HG03196 (cell line): Measurements from ENCODE around the gene OTC.

Experiments
- ATAC-seq: cut with Tn5 transposase; IDR thresholded peaks from one replicate; pipeline ENCODE4 v1.9.1; 2021; ENCODE audit not compliant: unreplicated experiment

OTC gene

DNA sequence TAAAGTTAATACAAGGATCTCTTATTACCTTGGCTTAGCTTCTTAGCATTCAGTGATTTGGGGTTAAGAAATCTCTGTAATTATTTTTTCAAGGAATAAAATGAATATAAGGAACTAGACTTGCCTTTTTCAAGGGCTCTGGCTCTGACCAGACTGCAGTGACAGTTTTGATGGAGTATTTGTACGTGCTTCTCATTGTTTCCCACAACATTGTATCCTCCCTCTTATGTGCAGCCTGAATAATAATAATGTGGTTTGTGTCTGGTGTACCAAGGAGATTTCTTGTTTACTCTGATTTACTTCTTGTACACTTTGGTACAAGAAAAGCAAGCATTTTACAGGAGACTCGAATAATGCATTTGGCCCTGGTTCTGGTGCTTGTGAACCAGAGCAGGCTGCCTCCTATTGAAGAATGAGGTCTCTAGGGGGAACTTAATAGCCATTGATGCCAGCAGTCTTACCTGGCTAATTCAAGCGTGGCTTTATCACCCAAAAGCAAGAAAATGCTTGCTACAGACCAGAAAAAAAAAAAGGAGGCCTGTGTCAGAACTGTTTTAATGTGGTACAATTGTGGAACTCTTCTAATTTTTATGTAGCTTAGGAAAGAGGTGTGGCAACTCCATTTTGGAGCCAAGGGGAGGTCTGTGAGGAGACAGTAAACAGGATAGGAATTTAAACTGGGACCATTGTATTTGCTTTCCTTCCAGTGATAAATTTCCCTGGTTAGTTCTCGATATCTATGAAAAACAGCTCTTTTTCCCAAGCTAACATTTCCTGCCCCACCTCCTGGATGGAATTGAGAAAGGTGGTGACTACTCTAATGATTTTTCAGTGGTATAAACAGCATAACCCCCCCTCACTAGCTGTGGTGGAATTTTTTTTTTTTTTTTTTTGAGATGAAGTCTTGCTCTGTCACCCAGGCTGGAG, 5.6 kb downstream of the OTC start:
- no peak for ATAC-seq

DNA sequence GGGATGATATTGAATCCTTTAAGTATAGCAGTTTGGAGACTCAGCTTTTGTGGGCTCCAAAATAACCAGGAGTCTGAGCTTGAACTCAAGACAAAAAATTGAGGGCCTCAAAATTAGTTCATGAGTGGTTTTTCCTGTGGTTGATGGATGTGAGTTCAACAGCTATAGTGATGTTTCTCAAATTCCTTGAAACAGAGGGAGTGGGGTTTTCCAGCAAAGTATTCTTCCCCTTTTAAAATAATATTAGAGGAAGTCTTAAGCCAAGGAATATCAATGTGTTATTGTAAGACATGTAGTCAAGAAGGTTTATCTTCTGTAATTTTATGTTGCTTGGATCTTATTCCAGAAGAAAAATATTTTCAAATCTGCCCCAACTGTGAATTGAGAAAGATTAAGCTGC, 10.6 kb downstream of the OTC start:
- ATAC-seq, result no peak

DNA sequence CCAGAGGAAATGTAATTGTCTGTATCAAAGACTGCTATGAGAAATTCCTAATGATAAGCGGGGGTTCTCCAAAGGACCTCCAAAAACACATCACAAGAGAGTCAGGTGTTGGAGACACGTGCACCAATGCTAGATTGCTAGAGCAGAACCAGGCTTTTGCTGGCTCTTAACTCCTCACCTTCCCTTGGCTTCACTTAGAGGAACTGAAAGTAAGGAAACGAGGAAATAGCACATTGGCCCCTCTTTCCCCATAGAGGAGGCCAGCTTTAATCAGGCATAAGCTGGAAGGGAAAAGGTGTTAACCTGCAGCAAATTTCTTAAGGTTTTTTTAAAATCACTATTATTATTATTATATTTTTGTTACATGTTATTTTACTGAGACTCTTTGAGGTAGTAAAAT, 13.6 kb downstream of the OTC start:
- no peak for ATAC-seq

DNA sequence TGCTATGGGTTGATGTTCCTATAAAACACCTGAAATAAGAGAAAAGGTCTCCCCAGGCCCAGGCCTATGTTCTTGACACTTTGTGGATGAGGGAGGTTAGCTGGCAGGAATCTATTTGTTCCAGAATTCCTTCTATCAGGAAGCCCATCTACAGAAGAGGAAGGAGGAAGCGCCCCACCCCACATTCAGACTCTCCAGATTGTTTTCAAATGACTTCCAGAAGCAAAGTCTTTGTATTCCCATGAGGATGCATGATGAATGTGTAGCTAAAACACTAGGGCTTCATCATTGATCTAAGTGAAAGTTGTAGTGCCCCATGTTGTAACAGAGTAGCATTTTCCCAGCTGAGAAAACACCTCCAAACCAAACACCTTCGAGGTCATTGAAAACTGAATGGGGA, 16.4 kb downstream of the OTC start:
- no peak for ATAC-seq

DNA sequence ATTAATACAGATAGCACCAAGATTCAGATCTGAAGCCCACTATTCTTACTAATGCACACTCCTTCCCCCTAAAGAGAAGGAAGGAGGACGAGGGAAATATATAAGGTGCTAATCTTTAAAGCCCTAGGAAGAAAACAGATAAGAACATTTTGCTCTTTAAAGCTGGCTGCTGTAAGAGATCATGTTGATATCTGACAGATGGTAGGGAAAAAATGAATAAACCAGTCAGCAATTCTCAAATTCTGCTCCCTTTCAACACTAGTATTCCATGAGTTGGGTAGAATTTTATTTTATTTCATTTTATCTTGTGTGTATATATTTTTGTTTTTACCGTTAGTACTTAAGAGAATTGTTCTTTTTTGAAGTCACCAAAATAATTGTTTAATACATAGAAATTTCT, 19.2 kb downstream of the OTC start:
- ATAC-seq, result no peak

DNA sequence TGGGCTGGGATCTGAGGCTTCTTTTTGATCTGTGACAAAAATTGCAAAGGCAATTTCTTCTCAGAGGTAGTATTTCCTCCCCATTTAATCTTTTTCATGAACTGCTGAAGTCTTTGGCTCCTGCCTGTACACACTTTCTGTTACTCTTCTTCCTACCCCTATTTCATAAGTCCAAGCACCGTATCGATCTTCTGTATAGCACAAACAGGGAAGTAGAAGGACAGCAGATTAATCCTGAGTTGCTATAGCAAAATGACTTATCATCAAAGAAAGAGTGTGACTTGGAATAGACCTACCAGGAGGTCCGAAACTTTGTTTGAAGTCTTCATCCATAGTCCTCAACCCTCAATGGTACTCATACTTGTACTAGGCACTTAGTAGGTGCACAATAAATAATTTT, 22.0 kb downstream of the OTC start:
- ATAC-seq, result no peak

DNA sequence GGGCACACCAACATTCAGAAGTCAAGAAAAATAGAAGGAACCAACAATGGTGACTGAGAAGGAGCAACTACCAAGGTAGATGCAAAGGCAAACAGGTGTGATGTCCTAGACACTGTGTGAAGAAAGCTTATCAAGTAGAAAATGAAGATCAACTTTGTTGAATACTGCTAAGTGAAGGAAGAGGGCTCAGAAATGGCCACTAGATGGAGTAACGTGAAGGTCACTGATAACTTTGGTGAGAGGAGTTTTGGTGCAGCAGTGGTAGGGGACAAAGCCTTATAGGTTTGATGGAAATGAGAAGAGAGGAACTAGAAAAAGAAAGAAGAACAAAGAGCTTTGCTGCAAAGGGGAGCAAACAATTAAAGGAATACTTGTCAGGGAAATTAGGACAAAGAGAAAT, 23.5 kb downstream of the OTC start:
- no peak for ATAC-seq

DNA sequence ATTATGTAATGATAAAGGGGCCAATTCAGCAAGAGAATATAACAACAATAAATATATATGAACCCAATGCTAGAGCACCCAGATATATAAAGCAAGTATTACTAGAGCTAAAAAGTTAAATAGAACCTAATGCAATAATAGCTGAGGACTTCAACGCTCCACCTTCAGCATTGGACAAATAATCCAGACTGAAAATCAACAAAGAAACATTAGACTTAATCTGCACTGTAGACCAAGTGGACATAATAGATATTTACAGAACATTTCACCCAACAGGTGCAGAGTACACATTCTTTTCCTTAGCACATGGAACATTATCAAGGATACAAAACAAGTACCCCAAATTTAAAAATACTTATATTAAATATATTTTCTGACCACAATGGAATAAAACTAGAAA, 24.3 kb downstream of the OTC start:
- no peak for ATAC-seq

DNA sequence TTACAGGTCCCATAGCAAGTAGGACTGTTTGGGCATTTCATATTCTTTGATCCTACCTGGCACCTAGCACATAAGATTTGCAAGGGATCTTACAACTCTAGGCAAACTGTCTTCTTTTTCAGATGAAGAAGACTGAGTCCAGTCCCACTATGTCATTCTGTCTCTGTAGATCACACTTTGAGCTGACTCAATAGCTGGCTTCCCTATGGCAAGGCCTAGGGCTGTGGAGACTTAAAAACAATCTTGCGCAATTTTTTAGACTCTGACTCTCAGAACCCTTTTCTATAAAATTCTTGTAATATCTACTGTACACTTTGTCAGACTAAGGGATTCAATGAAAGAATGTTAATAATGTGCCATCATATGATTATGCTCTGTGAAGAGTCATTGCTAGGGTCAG, 26.7 kb downstream of the OTC start:
- ATAC-seq, result no peak

DNA sequence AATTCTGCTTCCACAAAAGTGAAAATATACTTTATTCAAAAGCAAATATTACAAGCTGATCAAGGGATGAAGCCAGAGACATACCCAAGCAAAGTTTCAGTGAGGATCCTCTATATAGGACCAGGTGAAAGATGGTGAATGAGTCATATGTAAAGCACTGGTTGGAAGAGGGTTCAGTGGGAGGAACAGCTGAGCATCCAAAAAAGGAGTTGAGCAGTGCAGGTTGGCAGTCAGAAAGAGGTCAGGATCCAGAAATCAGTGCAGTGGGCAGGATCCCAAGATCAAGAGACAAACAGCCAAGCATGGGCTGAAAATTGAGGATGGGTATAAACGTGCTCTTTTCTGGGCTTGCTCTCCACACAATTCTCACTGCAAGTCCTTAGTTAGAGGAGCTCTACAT, 30.3 kb downstream of the OTC start:
- ATAC-seq, result no peak

DNA sequence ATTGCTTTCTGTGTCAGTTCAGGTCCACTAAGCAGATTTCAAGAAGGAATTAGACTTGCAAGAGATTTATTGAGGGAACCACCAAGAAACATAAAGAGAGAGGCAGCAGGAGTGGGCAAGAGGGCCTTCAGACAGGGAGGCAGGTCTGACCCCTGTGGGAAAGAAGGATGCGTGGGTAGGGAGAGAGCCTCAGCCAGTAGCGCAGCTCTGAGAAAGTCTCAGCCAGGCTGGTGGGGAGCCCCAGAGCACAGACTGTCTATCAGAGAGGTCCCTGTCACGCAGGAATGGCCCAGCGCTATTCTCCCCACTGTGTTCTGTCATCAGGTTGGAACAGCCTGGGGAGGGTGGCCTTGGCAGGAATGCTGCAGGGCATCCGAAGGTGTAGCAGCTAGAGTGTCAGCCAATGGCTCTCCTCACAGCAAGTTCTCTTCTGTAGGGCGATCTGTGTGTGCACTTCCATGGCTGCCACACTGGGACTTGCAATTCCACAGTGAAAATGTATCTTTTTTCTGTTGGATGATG, 48.0 kb downstream of the OTC start:
- ATAC-seq, result no peak

DNA sequence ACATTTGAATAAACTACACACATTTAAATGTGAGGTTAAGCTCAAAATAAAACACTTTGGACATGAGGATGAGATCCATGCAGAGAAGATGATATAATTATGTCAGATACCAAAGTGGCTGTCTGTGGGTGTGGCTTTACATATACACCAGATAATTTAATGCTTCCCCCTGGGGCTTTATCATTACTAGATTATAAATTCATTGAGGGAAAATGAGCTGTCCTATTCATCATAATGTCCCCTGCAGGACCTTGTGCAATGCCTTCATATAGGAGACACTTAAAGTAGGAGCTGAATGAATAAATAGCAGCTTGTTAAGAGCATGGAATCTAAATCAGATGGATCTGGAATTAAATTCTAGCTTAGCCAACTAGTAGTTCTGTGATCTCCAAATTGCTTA, 49.7 kb downstream of the OTC start:
- no peak for ATAC-seq

DNA sequence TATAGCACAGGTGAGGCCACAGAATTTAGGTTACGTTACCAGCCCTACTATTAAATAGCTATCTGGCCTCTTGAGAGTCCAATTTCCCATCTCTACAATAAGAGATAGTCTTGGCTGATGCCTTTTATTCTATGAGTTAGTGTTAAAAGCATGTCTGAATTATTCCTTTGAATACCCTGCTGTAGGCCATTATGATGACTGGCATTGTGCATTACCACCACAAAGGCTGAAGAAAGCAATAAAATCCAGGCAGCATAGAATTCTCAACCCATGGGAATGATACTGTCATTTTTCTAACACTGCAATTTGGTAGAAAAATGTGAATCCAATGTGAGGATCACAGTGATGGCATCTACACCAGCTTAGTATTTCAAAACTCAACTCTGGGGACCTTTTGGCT, 51.4 kb downstream of the OTC start:
- no peak for ATAC-seq

DNA sequence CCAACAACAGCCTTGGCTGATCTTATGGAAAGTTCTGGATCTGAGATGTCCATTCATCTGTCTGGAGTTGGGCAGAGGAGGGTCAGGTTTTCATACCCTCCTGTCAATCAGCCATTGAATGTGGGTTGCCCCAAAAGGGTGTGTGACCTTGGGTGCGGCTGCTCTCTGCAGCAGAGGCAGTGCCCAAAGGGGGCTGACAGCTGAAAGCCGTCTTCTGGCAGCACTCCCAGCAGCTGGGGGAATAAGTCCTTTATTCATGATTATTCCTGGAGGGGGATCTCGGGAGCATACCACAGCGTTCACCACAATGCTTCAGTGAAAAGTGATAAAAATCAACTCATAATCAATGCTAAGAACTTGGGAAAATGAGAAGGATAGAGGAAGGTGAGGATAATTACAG, 54.7 kb downstream of the OTC start:
- ATAC-seq, result no peak

DNA sequence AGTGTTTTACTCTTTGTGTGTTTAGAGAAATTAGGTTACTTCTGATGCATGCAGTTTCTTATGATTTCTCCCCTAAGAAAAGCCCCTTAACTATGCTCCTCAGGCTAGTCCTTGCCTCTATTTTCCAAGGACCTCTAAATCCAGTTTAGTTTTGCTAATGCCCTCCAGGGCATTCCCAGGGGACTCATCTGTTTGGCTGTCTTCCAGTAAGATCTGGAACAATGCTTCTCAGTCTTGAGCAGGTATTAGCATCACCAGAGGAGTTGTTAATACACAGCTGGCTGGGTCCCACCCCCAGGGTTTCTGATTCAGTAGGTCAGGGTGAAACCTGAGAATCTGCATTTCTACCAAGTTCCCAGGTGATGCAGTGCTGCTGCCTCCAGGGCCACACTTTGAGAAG, 56.9 kb downstream of the OTC start:
- no peak for ATAC-seq

DNA sequence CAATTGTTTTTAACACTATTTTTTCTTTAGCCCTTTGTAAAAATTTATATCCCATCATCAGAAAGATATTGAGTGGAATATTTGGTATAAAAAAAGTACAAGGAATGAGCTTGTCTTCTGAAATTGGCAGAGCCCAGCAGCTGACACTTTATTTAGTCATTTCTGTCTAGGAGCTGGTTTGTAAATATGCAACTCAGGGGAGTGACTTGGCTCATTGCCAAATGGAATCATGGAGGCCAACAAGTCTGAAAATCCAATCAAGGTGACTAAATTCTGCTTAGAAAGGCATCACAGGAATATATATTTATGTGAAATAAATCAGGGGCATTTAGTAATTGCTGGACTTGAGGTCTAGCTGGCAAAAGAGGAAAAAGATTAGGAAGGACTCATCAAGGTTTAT, 74.4 kb downstream of the OTC start:
- ATAC-seq, result no peak

DNA sequence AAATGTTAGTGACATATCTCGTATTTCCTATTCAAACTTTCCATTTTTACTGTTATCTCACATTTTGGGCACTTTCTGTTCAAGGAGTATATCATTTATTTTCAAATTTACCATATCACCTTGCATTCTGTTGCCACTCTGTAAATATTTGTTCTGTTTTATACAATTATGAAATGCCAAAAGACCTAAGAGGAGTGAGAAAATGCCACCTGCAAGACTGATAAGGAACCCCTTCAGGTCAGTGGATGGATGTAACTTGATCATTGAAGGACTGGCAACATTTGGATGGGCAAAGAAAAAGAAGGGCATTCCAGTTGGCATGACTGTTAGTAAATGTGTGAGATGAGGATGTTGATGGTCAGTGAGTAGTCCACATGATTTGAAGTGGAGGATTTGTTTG, 79.1 kb downstream of the OTC start:
- ATAC-seq, result no peak

DNA sequence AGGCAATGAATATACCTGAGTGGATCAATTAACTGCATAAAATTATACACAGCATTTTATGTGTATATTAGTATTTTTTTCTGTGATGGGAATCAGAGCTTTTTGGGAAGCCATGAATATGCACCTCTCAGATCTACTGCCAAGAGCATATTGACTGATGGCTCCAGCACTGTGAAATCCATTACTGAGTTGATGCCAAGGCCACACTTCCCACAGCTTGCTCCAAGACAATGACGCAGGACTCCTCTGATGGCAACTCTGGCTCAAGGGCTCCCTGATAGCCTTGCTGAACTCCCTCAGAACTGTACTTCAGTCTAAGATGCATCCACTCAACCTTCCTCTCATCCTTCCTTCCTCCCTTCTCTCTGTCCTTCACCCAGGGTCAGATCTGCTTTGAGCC, 82.7 kb downstream of the OTC start:
- no peak for ATAC-seq

DNA sequence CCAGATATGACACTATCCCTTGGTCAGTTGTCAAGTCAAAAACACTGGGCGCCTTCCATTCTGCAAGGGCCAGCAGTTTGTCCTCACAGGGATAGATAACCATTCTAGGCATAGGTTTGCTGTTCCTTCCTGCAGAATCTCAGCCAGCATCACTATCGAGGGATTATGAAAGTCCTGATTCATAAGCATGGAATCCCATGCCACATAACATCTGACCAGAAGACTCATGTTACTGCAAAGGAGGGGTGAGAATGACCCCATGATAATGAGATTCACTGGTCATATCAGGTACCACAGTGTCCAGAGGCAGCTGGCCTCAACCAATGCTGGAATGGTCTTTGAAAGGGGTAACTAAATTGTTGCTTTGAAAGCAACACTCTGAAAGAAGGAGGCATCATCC, 84.7 kb downstream of the OTC start:
- ATAC-seq, result no peak

DNA sequence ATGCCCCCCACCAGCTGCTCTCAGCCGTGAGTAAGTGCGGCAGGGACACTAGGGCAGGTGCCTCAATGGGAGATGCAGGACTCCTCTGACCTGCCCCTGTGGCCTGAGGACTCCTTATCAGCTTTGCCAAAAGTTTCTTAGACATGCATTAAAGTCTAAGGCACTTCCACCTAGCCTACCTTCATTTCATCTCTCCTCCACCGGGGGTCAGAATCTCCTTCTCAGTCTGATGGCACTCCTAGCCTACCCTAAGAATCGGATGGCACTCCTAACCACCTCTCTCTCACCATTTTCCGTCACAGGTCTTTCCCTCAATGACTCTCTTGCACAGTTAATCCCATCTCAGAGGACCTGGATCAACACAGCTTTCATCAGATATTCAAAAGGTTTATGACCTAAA, 85.9 kb downstream of the OTC start:
- no peak for ATAC-seq

DNA sequence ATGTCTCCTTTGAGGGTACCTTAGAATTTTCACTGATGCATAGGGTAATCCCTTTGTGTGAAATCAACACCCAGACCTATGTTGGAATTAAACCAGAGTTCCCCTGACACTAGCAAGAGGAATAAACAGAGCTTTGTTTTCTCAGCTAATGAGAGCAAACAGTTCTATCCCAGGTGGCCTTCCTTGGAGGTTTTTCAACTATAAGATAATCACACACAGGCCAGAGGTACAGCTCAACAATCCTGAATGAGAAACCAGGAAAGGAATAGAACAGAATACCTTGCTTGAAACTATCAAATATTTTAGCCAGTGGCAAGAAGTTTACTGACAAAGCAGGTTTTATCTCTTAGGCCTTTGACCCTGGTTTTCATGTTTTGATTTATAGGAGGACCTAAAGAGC, 100.2 kb downstream of the OTC start:
- ATAC-seq, result no peak

DNA sequence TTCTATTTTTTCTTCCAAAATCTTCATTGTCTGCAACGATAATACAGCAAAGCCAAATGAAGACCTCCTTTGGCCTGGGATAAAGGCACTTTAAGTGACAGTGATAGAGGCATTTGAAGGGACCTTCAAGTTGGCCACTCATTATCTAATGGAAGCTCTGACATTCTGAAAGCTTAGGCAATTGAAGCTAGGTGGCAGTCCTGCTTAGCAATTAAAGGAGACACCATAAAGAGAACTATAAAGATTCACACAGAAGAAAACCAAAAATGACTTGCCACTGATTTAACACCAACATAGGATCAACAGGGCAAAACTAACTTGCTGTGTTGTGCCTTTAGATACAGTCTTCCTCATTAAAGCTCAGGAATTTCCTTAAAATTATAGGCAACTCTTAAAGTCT, 105.7 kb downstream of the OTC start:
- no peak for ATAC-seq

DNA sequence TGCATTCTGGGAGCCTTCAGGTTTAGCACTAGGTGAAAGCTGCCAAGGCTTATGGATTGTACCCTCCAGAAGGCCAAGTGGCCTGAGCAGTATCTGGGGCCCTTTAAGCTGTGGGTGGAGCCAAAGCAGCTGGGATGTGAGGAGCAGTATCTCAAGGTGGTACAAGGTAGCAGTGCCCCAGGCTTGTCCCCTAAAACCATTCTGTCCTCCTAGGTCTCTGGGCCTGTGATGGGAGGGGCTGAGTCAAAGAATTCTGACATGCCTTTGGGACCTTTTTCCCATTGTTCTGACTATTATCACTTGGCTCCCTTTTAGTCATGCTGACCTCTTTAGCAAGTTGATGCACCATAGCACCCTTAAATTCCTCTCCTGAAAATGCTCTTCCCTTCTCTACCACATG, 109.9 kb downstream of the OTC start:
- ATAC-seq, result no peak
